HL-60 (cell line): ENCODE data around the gene KIAA1549.

Experiments used
- DNase-seq, 2 experiments: peaks; one replicate each; pipeline ENCODE4 v3.0.0-alpha.2; 2010 to 2020; ENCODE audit warnings: low read depth in 1 of 2, low spot score in 1 of 2
- H3K27ac ChIP-seq: fragments of 250-450 bp; sonication (Bioruptor Pico); replicated peaks from 2 replicates; pipeline ENCODE4 v1.5.1; 2020; ENCODE audit warnings: mild to moderate bottlenecking, moderate library complexity
- H3K27me3 ChIP-seq: fragments of 250-450 bp; sonication (Bioruptor Pico); 2 replicates; pipeline ENCODE4 v1.5.1; 2021; ENCODE audit warnings: mild to moderate bottlenecking, moderate library complexity; ENCODE audit not compliant: insufficient read depth, poor library complexity, severe bottlenecking
- H3K4me3 ChIP-seq: replicated peaks from 2 replicates; pipeline ENCODE4 v1.5.1; 2011; ENCODE audit warnings: mild to moderate bottlenecking, control low read depth, low read length; ENCODE audit not compliant: insufficient read depth
- CTCF ChIP-seq: IDR thresholded peaks from one replicate; pipeline ENCODE4 v1.5.1; 2011; ENCODE audit warnings: low read length, control low read depth, inconsistent platforms; ENCODE audit not compliant: insufficient read depth
- GABPA ChIP-seq: IDR thresholded peaks from 2 replicates; pipeline ENCODE4 v1.6.1; 2012; ENCODE audit warnings: low read depth
- POLR2AphosphoS5 ChIP-seq: IDR thresholded peaks from 2 replicates; pipeline ENCODE4 v1.6.1; 2012; ENCODE audit warnings: low read depth
- REST ChIP-seq: IDR thresholded peaks from 2 replicates; pipeline ENCODE4 v1.6.1; 2012; ENCODE audit warnings: low read depth; ENCODE audit not compliant: insufficient replicate concordance
- SPI1 ChIP-seq: IDR thresholded peaks from 2 replicates; pipeline ENCODE4 v1.6.1; 2012; ENCODE audit warnings: low read depth, mild to moderate bottlenecking, borderline replicate concordance

The KIAA1549 gene

GRCh38 chr7:139023076-139023475 is 41.9 kb upstream of the KIAA1549 start:
- no peak overlapping the region for H3K4me3 ChIP-seq
- no peak for DNase-seq
- TF ChIP-seq REST = no peak
- no peak for TF ChIP-seq GABPA
- no peak for TF ChIP-seq POLR2AphosphoS5
- no peak for TF ChIP-seq SPI1
- TF ChIP-seq CTCF = no peak
- H3K27ac ChIP-seq = no peak overlapping the region
- H3K27me3 ChIP-seq = no peaks in the 10 kb centered on the region

- Histone ChIP-seq H3K4me3 (no peak overlapping the region), H3K27ac (no peak overlapping the region), H3K27me3 (no peaks in the 10 kb centered on the region)
- TF ChIP-seq CTCF (no peak), POLR2AphosphoS5 (no peak), REST (no peak), GABPA (no peak), SPI1 (no peak)
- no peak for DNase-seq
Measured at GRCh38 chr7:139022286-139022685, 41.1 kb upstream of the KIAA1549 start.

GRCh38 chr7:139018910-139019309 is 37.7 kb upstream of the KIAA1549 start:
- DNase-seq = no peak
- H3K27ac ChIP-seq = no peak overlapping the region
- TF ChIP-seq SPI1 (no peak), CTCF (no peak), REST (no peak), GABPA (no peak), POLR2AphosphoS5 (no peak)
- no peaks in the 10 kb centered on the region for H3K27me3 ChIP-seq
- H3K4me3 ChIP-seq = no peak overlapping the region
